Sigmoid colon (tissue), 7 donors: Measurements from ENCODE around the gene CLCN4. TPM values are rescaled to one million over a fixed set of nuclear protein-coding genes. Genes with fewer than 3 reads are reported as not detected.
A peak's percentile ranks its signal among the peaks of the same experiment; 100 is the strongest.

Experiments used
- DNase-seq: peaks from one replicate; pipeline ENCODE4 v3.0.0-alpha.2; 2019
- H3K27ac ChIP-seq, 4 donors: fragments of 200-600 bp; sonication (generic); one replicate each; pipeline ENCODE4 v1.5.1; 2016 to 2019; ENCODE audit warnings: mild to moderate bottlenecking in 1 of 4
- H3K27me3 ChIP-seq, 3 donors: fragments of 200-600 bp; sonication (generic); one replicate each; pipeline ENCODE4 v1.5.1; 2019; ENCODE audit warnings: mild to moderate bottlenecking in 1 of 3
- H3K36me3 ChIP-seq, 4 donors: fragments of 200-600 bp; sonication (generic); one replicate each; pipeline ENCODE4 v1.5.1; 2016 to 2019
- H3K4me1 ChIP-seq, 4 donors: fragments of 200-600 bp; sonication (generic); one replicate each; pipeline ENCODE4 v1.5.1; 2017 to 2019
- H3K4me3 ChIP-seq, 4 donors: fragments of 200-600 bp; sonication (generic); one replicate each; pipeline ENCODE4 v1.5.1; 2017 to 2019; ENCODE audit warnings: mild to moderate bottlenecking in 2 of 4, moderate library complexity in 1 of 4
- H3K9me3 ChIP-seq, 4 donors: fragments of 200-600 bp in 3 of 4; sonication (generic) in 3 of 4; one replicate each; pipeline versions ENCODE4 v1.5.1 to v1.6.1; 2013 to 2019
- CTCF ChIP-seq, 4 experiments: fragments of 450-650 bp in 3 of 4; fragments of 200-600 bp in 1 of 4; IDR thresholded peaks; one replicate each; pipeline ENCODE4 v1.5.1; 2016 to 2019; ENCODE audit warnings: antibody characterized with exemption in 4 of 4, mild to moderate bottlenecking in 3 of 4, moderate library complexity in 2 of 4
- EP300 ChIP-seq, 4 donors: sonication (generic); formaldehyde crosslinking; IDR thresholded peaks; one replicate each; pipeline ENCODE4 v1.6.1; 2017; ENCODE audit warnings: antibody characterized with exemption in 4 of 4
- POLR2A ChIP-seq, 2 donors: fragments of 450-650 bp; IDR thresholded peaks; one replicate each; pipeline ENCODE4 v1.6.1; 2016; ENCODE audit warnings: antibody characterized with exemption in 2 of 2, mild to moderate bottlenecking in 2 of 2, moderate library complexity in 2 of 2
- POLR2AphosphoS5 ChIP-seq, 4 donors: sonication (generic); formaldehyde crosslinking; IDR thresholded peaks; one replicate each; pipeline ENCODE4 v1.6.1; 2017; ENCODE audit warnings: antibody characterized with exemption in 4 of 4
- WGBS, 2 donors: extraction: QIAGEN DNeasy Blood & Tissue Kit; methylation state at CpG; one replicate each; pipeline ENCODE4 v1.1.7; 2013; 5-methylcytosine and 5-hydroxymethylcytosine counted together
- intact Hi-C: fragments of 100-400 bp; cut with DNase I; formaldehyde crosslinking; loops from one replicate; pipeline ENCODE4 v1.15.1; 2023
- polyA plus RNA-seq, 3 donors: library from polyadenylated mRNA; stranded (reverse); fragments of 200-250 nt; gene quantifications; one replicate each; pipeline ENCODE4 v1.2.3, GENCODE V29; 2013
- total RNA-seq, 4 donors: library from RNA; depleted of rRNA; stranded (reverse); fragments of >200 nt; gene quantifications; one replicate each; pipeline ENCODE4 v1.1.0, GENCODE V29; 2016
- donor health status: healthy with polysubstance abuse.
- donor health status: Bipolar disorder and iron deficiency.
- donor health status: healthy.

The CLCN4 gene
- total RNA-seq (1 to 10 TPM in 1 of 4 donors, under 1 TPM in 3; 0.66 to 1.1 (median 0.83) TPM), polyA plus RNA-seq (under 1 TPM; under 0.01 to 0.96 (median 0.69) TPM)

DNA sequence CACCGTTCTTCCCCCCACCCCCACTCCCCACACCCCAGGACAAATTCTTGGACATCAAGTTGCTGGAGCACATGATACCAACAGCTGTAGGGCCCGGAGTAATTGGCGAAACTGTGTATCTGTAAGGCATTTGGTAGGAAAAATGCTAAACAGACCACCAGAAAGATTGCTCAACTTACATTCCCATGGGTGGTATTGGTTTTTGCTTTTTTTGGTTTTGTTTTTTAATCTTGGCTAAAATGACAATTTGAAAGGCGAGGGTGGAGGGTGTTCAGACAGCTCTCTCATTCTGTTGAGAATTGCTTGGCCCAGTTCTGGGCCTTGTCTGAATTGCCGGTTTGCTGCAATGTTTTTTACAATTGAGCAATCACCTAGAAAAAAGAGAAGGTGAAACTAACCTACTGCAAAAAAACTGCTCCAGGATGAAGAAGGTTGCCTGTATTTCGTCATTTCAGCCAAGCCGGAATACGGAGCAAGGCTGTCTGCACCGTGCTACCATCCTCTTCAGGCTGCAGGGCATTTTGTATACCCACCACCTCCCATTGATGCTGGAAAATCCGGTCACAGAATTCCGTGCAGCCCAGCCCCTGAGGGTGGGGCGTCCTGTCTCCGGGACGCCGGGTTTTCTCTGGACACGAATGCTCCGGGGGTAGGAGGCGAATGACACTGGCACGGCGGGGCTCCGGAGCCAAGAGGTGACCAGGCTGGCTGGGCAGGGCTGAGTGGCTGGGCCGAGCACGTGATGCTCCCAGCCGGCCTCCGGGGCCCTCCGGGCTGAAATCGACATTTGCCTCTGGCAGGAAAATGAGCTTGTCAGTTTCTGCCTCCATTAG lies at the start of gene CLCN4:
CLCN4 (plus strand) TSS at position 777 of the 833 bp plus-strand sequence. CDS start 28,058 bp downstream, outside the sequence.
- WGBS, 2 donors, result 14 to 15% methylated on average over 27 of the region's 27 CpGs
- no peaks in the 10 kb centered on the region for H3K9me3 ChIP-seq
- TF ChIP-seq POLR2A (IDR thresholded peaks at IDR 0.05), result no peak
- no peak for TF ChIP-seq EP300 (IDR thresholded peaks at IDR 0.05)
- no peak for TF ChIP-seq CTCF (IDR thresholded peaks at IDR 0.05)
- TF ChIP-seq POLR2AphosphoS5 (IDR thresholded peaks at IDR 0.05), result peak in 1 of 4 donors; percentile 12
- peak within 1 kb of the TSS in 2 of 4 donors; percentile 14 to 33 for H3K27ac ChIP-seq
- peaks cover 0 to 8% (median 5%) of the 10 kb centered on the region in 4 donors for H3K4me1 ChIP-seq
- H3K36me3 ChIP-seq, result no peaks in the 10 kb centered on the region
- DNase-seq, result peak; percentile 65
- H3K4me3 ChIP-seq, result peak within 1 kb of the TSS in 2 of 4 donors; percentile 27 to 28
- intact Hi-C loops, result no loop called here
- peaks cover 0 to 6% (median 0%) of the 10 kb centered on the region in 3 donors for H3K27me3 ChIP-seq

DNA sequence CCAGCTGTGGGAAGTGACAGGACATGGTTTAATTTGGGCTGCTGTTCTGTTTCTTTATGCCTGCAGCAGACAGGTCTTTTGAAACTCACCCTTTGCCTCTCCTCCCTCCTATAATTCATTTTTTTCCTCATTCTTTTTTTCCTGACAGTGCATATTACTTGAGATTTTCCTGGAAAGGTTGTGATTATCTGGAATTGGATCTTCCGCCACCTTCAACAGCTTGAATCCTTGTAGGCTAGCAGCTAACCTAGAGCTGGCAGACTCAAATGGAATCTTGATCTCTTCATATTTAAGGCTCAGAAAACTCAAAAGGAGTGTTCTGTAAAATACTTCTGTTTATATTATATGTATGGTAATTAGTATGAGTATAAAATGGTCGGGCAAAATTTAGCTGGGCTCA lies 49.3 kb upstream of the CLCN4 start:
- H3K4me1 ChIP-seq, result peaks cover 0 to 68% (median 48%) of the 10 kb centered on the region in 4 donors
- TF ChIP-seq CTCF (IDR thresholded peaks at IDR 0.05), result no peak
- TF ChIP-seq EP300 (IDR thresholded peaks at IDR 0.05), result no peak
- no peak for TF ChIP-seq POLR2AphosphoS5 (IDR thresholded peaks at IDR 0.05)
- TF ChIP-seq POLR2A (IDR thresholded peaks at IDR 0.05), result no peak
- no peaks in the 10 kb centered on the region for H3K9me3 ChIP-seq
- WGBS, 2 donors, result 81 to 83% methylated on average over 2 of the region's 2 CpGs
- H3K4me3 ChIP-seq, result no peak overlapping the region
- no peaks in the 10 kb centered on the region for H3K36me3 ChIP-seq
- H3K27me3 ChIP-seq, result no peaks in the 10 kb centered on the region
- intact Hi-C loops, result no loop called here
- no peak for DNase-seq
- H3K27ac ChIP-seq, result peak overlapping the region; percentile 42 to 78 (median 77)

- 63 to 84% methylated on average over 9 of the region's 9 CpGs for WGBS, 2 donors
- Histone ChIP-seq H3K36me3 (no peaks in the 10 kb centered on the region), H3K4me3 (no peak overlapping the region), H3K27me3 (no peaks in the 10 kb centered on the region), H3K4me1 (peaks cover 0 to 70% (median 48%) of the 10 kb centered on the region in 4 donors), H3K9me3 (no peaks in the 10 kb centered on the region), H3K27ac (peak overlapping the region; percentile 3 to 78 (median 77))
- DNase-seq, result no peak
- intact Hi-C loops, result no loop called here
- TF ChIP-seq CTCF (IDR thresholded peaks at IDR 0.05) (no peak), EP300 (IDR thresholded peaks at IDR 0.05) (no peak), POLR2AphosphoS5 (IDR thresholded peaks at IDR 0.05) (no peak), POLR2A (IDR thresholded peaks at IDR 0.05) (no peak)
Observed at GRCh38 chrX:10108288-10108687, 48.5 kb upstream of the CLCN4 start.

- intact Hi-C loops, result loop anchor here (5.0 kb wide), 1 partner anchor 97 kb away; no protein-coding TSS in a partner anchor
- H3K9me3 ChIP-seq, result no peaks in the 10 kb centered on the region
Observed at GRCh38 chrX:10109695-10110094, 47.1 kb upstream of the CLCN4 start.

More at GRCh38 chrX:10109695-10110094, 47.1 kb upstream of the CLCN4 start:
- peak; percentile 90 for DNase-seq
- no peaks in the 10 kb centered on the region for H3K36me3 ChIP-seq
- WGBS, 2 donors, result 81 to 88% methylated on average over 27 of the region's 27 CpGs
- H3K27me3 ChIP-seq, result no peaks in the 10 kb centered on the region
- TF ChIP-seq CTCF (IDR thresholded peaks at IDR 0.05) (peak in 1 of 4 experiments; percentile 12), POLR2AphosphoS5 (IDR thresholded peaks at IDR 0.05) (peak; percentile 51 to 77 (median 66)), EP300 (IDR thresholded peaks at IDR 0.05) (no peak), POLR2A (IDR thresholded peaks at IDR 0.05) (no peak)
- peak overlapping the region; percentile 47 to 78 (median 70) for H3K27ac ChIP-seq
- H3K4me1 ChIP-seq, result peaks cover 0 to 70% (median 48%) of the 10 kb centered on the region in 4 donors
- no peak overlapping the region for H3K4me3 ChIP-seq
